SKM-1 treated with dmso at 0.1 percent for 144 hours (cell line): ENCODE data around the gene KRT79.
"Not testable (repeated sequence)": the region's sequence is repeated elsewhere in the genome, so short reads cannot be mapped to it uniquely, and the experiment has no call there.

Experiments used
- DNase-seq: peaks from one replicate; lab custom pipeline; 2025; ENCODE audit not compliant: unreplicated experiment; lab: John Stamatoyannopoulos, UW

KRT79 gene

GRCh38 chr12:52861511-52861910, 27.4 kb upstream of the KRT79 start:
- no peak for DNase-seq

GRCh38 chr12:52860102-52860823, 26.2 kb upstream of the KRT79 start:
- no peak for DNase-seq

GRCh38 chr12:52857500-52857899, 23.4 kb upstream of the KRT79 start:
- no peak for DNase-seq

- DNase-seq = no peak
Observed at GRCh38 chr12:52856787-52857186, 22.7 kb upstream of the KRT79 start.

- DNase-seq = not testable (repeated sequence)
Observed at GRCh38 chr12:52856077-52856476, 22.0 kb upstream of the KRT79 start.

GRCh38 chr12:52851787-52852186, 17.7 kb upstream of the KRT79 start:
- DNase-seq = no peak

- DNase-seq = no peak
Observed at GRCh38 chr12:52850681-52851080, 16.6 kb upstream of the KRT79 start.

GRCh38 chr12:52849511-52849910, 15.4 kb upstream of the KRT79 start:
- DNase-seq = no peak

- DNase-seq = no peak
Observed at GRCh38 chr12:52848661-52849255, 14.6 kb upstream of the KRT79 start, which contains the start of gene KRT78. KRT78 (minus strand) TSS chr12:52848994; CDS start chr12:52848930, 64 bp downstream.

GRCh38 chr12:52847335-52848102, 13.4 kb upstream of the KRT79 start:
- no peak for DNase-seq

- no peak for DNase-seq
Observed at GRCh38 chr12:52846356-52846970, 12.4 kb upstream of the KRT79 start.

- DNase-seq = no peak
Observed at GRCh38 chr12:52845946-52846345, 11.8 kb upstream of the KRT79 start.

GRCh38 chr12:52844386-52844785, 10.3 kb upstream of the KRT79 start:
- no peak for DNase-seq

- no peak for DNase-seq
Observed at GRCh38 chr12:52839436-52840105, 5.5 kb upstream of the KRT79 start.

- DNase-seq = no peak
Observed at GRCh38 chr12:52838609-52839435, 4.7 kb upstream of the KRT79 start.

GRCh38 chr12:52837781-52838608, 3.9 kb upstream of the KRT79 start:
- no peak for DNase-seq

- no peak for DNase-seq
Observed at GRCh38 chr12:52837413-52837741, 3.3 kb upstream of the KRT79 start.

GRCh38 chr12:52836491-52837412, 2.6 kb upstream of the KRT79 start:
- no peak for DNase-seq
